Skin of body (tissue), 2 donors: ENCODE results near the gene SRGAP3. TPM values are rescaled to one million over a fixed set of nuclear protein-coding genes. Genes with fewer than 3 reads are reported as not detected.
"Not testable (repeated sequence)": the region's sequence is repeated elsewhere in the genome, so short reads cannot be mapped to it uniquely, and the experiment has no call there.

Source experiments
- DNase-seq: peaks from one replicate; lab custom pipeline; 2025; lab: John Stamatoyannopoulos, UW
- total RNA-seq: library from RNA; depleted of rRNA; stranded (reverse); fragments of >200 nt; gene quantifications from one replicate; pipeline ENCODE4 v1.2.3, GENCODE V29; 2014

SRGAP3 gene
- total RNA-seq, 1 donor from 2014 or later, result 21.4 TPM

DNA sequence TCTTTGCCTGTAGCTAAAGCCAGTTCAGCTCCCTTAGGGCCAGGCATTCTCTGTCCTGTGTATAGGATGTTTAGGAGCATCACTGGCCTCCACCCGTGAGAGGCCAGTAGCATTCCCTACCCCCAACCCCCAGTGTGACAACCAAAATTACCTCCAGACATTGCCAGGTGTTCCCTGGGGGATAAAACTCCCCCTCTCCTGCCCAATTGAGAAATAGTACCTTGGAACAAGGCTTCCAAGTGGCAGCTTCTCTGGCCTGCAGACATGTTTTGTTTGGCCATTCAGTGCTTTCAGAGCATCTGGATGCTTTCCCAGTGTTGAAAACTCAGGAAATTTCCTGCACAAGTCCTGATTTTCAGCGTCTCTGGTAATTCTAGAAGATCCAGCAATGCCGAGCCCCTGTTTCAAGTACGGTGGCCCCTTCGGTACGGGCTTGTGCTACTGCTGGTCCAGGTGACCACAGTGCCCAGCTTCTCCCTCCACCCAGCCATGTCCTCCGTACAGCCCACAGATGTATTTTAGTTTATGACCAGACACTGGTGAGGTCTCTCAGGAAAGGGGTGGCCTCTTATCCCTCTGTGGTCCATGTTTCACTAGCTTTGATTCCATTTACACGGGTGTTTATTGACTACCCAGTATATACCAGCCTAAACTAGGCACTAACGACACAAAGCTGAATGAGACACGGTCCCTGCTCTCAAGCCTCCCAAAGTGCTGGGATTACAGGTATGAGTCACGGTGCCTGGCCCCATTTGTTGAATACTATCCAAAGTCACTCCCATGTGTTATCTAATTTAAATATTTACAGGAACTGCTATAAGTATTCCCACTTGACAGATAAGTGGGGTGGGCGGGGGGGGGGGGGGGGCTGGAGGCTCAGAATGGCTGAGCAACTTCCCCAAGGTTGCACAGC is 160.7 kb downstream of the SRGAP3 start:
- DNase-seq, result no peak

DNA sequence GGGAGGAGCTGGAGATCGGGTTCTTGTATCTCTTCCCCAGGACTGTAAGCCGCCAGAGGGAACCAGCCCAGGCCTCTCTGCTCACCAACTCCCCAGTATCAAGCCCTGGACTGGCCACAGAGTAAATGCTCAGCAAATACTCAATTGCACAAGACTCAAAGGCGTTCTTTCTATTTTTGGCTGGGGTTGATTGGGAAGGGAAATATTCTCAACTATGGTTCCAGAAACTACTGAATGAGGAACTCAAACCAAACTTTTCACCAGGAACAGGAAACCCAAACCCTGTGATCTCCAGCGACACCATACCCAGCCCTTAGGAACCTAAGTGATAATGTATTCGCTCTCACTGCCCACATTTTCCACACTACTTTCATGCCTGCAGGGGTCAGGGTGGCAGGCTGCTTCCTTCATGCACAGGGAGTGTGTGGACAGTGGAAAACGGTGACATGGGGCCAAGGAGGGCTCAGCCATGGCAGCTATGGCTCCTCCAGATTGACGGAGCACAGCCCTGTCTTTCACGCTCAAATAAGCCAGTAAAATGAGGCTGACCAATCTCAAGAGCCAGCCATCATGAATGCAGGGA is 161.5 kb downstream of the SRGAP3 start:
- DNase-seq, result no peak

DNA sequence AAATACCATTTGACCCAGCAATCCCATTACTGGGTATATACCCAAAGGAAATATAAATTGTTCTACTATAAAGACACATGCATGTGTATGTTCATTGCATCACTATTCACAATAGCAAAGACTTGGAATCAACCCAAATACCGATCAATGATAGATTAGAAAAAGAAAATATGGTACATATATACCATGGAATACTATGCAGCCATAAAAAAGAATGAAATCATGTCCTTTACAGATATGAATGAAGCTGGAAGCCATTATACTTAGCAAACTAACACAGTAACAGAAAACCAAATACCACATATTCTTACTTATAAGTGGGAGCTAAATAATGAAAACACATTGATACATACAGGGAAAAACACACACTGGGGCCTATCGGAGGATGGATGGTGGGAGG is 164.0 kb downstream of the SRGAP3 start:
- not testable (repeated sequence) for DNase-seq

DNA sequence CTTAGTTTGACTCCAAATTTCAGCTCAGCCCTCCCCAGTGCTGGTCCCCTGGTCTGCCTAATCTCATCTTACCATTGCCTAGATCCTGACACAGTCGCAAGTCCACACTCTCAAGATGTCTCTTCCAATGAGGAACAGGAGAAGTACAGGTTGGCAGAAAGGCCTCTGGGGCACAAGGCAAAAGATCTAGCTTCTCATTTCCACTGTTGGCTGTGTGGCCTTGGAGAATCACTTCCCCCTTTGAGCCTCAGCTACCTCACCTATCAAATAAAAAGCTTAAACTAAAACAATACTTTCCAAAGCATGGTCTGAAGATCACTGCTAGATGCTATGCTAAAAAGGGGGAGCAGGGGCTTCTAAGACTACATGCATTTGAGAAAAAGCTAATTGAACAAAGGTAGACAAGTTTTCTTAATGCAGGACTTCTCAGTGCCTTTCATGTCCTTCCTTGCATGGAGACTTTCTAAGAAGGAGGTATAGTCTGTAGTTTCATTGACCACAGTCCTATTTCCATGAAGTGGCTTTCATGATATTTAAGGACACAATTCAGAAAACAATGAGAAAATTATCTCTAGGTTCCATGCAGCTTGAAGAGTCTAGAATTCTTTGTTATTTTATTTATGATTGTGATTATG is 168.1 kb downstream of the SRGAP3 start:
- no peak for DNase-seq

DNA sequence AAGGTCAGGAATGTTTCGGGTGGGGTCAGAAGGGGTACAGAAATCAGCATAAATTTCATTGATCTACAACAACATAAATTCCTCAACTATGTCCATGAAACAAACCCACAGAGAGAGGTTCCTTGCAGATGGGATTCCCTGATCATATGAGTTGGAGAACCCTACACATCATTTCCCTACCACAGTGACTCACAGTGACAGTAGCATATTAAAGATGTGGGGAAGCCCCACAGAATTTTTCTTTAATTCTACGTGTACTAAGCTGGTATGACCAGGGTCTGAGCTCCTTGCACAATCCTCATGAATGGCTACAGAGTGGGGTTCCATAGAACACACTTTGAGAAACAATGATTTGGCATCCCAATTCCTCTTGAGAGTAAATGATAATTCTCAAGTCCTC is 169.3 kb downstream of the SRGAP3 start:
- DNase-seq, result no peak

DNA sequence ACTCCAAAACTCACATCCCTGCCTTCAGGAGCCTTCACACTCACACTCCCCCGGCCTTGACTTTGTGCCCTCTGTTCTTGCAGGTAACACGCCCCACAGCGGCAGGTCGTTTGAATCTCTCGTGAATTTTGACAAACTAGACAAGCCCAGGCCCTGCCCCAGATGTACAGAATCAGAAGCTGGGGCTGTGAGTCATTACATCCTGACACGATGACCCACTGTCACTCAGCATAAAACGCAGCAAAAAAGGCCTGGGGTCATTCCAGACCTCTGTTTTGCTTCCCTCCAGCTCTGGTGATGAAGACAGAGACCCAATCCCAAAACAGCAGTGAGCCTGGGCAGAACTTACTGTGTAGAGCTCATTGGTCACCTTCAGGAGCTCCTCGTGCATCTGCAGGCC is 169.8 kb downstream of the SRGAP3 start:
- DNase-seq, result no peak

DNA sequence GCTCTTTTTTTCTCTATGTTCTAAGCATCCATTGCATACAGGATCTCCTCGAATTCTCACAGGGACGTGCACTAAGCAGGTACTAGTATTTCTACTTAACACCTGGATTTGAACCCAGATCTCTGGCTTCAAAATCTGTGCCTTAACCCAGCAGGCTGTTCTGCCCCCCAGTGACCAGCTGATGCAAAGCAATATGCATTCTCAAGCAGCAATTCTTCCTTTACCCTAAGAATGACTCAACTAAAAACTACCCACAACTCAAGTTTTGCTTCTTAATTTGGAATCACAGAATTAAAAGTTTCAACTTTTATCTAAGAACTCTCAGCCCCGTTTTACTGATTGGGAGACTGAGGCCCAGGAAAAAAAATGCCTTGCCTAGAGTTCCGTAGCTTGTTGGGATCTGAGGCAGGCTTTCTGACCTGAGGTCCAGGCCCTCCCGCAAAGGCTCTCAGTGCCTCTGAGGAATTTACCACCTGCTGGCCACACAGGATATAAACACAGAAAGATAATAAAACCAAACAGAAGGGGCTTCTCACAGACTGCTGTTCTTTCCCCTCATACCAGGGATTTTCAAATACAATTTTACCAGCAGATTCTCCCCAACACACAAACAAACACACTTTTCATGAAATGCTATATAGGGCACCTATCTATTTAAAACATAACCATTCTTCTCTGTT is 170.7 kb downstream of the SRGAP3 start:
- DNase-seq, result no peak

DNA sequence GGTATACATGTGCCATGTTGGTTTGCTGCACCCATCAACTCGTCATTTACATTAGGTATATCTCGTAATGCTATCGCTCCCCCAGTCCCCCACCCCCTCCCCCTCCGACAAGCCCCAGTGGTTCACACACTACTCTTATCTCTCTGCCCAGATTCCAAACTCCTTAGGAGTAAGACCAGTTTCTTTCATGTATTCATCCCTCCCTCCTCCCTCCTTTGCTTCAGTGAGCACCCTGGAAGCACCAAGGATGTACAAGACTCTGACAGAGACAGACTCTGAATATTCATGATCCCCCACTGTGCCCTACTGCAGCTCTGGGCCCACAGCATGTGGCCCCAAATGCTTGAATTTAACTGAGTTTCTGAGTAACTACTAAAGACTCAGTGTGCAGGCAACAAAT is 172.4 kb downstream of the SRGAP3 start:
- DNase-seq, result no peak

DNA sequence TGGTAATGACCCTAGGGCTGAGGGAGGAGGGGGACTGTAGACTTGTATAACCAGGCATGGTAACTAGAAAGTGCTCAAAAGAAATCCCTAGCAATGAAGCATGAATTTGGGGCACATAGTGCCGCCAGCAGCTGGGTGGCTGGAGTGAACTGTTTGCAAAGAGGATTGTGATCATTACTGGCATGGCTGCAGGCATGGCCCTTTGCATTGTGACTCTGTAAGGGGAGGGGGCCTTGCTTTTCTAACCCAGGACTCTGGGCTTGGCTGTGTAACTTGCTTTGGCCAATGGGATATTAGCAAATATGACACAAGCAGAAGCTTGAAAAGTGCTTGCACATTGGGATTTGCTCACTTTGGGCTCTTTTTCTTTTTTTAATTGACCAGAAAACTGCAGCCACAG is 173.7 kb downstream of the SRGAP3 start:
- no peak for DNase-seq

DNA sequence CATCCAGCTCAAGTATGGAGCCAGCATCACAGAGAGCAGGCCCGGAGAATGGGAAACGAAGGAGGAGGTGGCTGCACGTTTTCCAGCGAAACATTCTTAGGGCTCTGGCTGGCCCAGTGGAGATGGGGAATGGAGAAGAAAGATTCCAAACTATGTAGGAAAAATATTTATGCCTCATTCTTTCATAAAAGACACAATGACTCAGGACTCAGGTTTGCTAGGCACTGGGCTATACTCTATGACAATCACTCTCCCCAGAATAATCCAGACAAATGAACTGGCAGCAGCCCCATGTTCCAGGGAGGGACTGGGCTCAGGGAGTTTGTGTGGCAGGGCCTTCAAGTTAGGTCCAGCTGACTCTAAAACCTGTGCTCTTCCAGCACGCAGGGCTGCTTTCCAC is 175.4 kb downstream of the SRGAP3 start:
- no peak for DNase-seq

DNA sequence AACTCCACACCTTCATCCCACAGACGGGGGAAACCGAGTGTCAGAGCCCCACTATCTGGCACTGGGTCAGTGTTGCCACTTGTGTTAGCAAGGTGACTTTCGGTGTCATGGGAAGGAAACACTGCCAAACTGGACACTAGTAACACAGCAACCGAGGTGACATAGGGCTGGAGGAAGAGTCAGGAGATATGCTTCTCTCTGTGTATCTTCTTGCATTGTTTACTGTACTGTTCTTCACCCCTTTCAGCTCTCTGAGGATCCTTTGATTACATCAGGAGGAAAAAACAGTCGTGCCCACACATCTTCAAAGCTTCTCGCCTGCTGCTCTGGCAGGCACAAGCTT is 176.8 kb downstream of the SRGAP3 start:
- DNase-seq, result no peak

DNA sequence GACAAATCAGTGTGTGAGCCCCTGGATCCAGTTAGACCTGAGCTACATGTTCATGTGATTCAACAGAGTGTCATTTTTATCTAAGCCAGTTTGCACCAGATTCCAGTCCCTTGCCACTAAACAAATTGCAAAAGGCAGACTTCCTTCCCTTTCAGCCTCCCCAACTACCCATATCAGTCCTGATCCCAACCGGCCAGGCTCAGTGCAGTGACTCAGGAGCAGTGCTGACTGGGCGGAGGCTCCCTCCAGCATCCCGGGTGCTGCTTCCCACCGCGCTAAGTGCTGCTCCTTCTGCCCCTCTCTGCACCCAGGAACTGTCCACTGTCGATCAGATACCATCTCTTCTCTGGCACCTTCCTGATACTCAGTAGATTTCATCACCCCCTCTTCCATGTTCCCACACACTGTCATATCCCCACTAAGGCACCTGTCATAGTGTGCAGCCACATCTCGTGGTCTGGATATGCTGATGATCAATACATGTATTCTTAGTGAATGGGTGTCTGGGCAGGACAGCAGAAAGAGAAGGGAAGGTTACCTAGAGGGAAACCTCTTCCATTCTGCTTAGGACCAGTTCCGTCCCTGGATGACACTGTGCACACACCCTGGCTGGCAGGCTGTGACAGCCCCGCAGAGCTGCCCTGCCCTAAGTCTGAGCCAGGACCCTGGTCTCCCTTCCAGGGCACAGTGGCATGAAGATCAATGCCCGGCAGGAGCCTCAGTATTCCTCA is 177.3 kb downstream of the SRGAP3 start:
- DNase-seq, result no peak

DNA sequence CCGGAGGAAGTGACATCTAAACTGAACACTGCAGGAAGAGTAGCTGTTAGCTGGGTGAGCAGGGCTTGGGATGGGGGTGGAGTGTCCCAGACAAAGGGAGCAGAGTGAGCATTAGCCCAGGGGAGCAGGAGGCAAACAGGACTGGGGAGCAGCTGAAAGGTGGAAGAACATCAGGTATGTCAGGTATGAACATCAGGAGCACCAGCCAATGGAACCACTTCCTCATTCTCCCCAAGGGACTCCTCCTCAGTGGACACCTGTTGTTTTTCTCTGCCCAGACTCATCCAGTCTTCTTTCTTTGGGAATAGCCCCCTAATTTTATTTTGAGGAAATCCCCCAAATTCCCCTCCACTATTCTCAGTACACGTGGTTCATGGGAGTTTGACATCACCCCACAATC is 178.5 kb downstream of the SRGAP3 start:
- no peak for DNase-seq

DNA sequence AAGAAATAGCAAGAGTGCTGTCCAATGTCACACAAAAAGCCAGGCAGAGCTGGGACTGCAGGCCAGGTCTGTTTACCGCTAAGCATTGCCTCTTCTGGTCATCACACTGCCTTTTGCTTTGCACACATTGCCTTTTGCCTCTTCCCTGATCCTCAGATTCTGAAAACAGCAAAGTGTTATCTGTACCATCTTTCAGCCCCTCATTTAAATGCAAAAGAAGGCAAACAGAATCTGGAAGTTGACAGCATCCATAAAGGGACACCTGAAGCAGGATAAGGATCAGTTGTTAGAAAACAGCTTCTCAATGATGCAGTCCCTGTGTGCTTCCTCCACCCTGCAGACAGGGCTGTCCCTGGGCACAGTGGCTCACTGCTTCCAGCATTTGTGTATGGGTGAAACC is 179.5 kb downstream of the SRGAP3 start:
- DNase-seq, result no peak

DNA sequence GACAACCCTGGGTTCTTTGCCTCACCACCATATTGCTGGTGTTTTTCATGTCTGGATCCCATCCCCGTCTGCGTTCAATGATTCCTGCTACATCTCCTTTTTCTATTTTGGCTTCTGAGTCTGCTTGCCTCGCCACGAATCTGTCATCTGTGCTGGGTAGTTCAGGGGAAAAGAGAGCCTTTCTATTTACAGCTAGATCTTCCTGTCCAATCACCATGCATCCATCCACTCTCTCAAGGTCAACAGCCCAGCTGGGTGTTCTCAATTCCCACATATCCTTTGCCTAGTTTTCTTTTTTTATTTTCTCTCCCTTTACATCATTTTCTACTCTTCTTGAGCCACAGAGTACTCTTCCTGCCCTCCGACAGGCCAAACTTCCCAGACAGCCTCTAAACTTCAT is 181.4 kb downstream of the SRGAP3 start:
- DNase-seq, result no peak

DNA sequence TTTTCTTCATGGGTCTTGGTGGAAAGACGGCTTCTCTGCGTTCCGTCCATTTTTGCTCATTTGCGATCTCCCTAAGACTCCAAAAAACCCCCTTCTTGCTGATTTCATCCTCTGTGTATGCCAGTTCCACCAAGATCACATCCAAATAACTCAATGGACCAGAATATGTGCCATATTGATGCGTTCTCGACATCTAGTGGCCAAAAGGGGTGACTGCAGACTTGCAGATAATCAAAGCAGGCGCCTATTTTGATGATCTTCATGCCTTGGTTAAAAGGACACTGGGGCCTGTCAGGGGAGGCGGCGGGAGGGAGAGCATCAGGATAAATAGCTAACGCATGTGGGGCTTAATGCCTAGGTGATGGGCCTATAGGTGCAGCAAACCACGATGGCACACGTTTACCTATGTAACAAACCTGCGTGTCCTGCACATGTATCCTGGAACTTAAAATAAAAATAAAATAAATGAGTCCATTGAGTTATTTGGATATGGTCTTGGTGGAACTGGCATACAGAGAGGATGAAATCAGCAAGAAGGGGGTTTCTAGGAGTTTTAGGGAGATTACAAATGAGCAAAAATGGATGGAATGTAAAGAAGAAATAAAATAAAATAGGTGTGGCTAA is 182.0 kb downstream of the SRGAP3 start:
- peak; percentile 44 for DNase-seq

DNA sequence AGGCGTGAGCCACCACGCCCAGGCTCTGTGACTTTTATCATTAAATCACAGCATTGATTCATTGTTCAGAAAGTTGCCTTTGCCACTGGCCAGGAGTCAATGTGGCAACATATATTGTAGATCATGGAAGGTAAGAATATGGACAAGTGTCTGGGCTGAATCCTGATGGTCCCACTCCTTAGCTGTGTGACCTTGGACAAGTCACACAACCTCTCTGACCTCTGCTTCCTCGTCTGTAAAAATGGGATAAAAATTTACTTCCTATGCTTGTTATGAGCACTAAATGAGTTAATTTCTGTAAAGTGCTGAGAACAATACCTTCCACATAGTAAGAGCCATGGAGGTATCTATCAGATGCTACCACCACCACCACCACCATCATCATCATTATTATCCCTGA is 182.7 kb downstream of the SRGAP3 start:
- no peak for DNase-seq

DNA sequence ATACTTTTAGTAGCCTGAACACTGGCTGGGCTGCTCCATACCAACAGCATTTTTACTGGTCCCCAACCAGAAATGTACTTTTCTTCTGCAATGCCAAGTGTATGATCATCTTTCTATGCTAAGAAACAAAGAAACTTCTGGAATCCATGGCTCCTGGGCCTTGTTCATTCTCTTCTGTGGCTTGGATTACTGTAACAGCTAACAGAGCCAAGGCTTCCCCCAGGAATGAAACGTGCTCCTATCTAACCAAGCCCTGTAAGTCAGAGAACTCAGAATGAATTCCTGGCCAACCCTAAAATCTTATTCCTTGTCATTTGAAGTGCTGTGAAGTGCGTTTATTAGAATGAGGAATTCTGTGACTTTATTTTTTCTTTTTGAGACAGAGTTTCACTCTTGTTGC is 183.3 kb downstream of the SRGAP3 start:
- no peak for DNase-seq

DNA sequence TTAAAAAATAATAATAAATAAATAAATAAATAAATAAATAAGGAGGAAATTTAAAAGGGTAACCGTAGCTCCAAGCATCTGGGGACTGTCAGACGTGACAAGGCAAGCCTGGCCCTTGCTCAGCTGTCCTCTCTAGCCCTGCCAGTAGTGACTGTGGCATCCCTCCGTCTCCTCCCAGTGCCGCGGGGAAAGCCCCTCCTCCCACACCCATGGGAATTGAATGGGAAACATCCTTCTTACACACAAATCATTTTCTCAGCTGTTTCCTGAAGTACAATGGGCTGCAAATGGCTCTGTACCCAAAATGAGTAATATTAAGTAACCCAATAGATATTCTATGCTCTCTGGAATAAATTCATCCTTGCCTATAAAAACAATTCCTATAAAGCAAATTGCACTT is 184.6 kb downstream of the SRGAP3 start:
- DNase-seq, result peak; percentile 9

DNA sequence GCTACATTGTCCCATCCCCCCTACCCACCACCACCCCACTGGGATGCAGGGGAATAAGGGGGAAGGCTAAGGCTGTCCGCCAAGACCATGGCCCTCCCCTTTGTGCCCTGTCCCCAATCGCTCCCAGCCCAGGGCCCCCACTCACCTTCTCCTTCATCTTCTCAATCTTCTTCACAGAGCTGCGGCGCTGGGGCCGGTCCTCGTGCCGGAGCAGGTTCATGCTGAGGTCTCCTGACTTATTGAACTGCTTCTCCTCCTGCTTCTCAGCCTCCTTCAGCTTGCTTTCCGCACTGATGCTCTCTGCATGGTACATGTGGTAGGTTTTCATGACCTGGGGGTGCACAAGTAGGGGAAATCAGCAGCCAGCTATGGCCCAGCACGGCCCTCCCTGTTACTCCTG is 185.2 kb downstream of the SRGAP3 start:
- no peak for DNase-seq

DNA sequence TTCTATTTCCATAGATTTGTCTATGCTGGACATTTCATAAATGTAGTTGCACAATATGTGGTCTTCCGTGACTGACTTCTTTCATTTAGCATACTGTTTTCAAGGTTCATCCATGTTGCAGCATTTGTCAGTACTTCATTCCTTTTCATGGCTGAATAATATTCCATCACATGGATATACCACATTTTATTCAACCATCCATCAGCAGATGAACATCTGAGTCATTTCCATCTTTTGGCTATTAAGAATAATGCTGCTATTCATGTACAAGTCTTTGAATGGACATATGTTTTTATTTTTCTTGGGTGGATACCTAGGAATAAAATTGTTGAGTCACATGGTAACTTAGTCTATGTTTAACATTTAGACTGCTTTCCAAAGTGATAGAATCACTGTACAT is 186.9 kb downstream of the SRGAP3 start:
- DNase-seq, result no peak
